SK-N-SH treated with all-trans-retinoic acid at 6 μM for 48 hours (cell line): ENCODE results near the gene NIPBL.

Experiments
- ATAC-seq: fragments of 200-7000 bp; cut with Tn5 transposase; 3 replicates; pipeline ENCODE4 v1.9.1; 2020; ENCODE audit warnings: mild to moderate bottlenecking, moderate library complexity
- ARNTL ChIP-seq: fragments of 450-650 bp; formaldehyde crosslinking; IDR thresholded peaks from 2 replicates; pipeline ENCODE4 v1.5.0; 2020; ENCODE audit warnings: low read depth, mild to moderate bottlenecking, moderate library complexity, borderline replicate concordance
- BACH2 ChIP-seq: fragments of 250-450 bp; sonication (Bioruptor Pico); IDR thresholded peaks from 2 replicates; pipeline ENCODE4 v1.9.0; 2021; ENCODE audit warnings: mild to moderate bottlenecking, borderline replicate concordance
- CREB5 ChIP-seq: fragments of 250-450 bp; sonication (Bioruptor Pico); IDR thresholded peaks from 2 replicates; pipeline ENCODE4 v1.5.1; 2020; ENCODE audit warnings: low read depth, mild to moderate bottlenecking, moderate library complexity
- ESRRG ChIP-seq: fragments of 250-450 bp; sonication (Bioruptor Pico); IDR thresholded peaks from 2 replicates; pipeline ENCODE4 v1.6.1; 2021; ENCODE audit warnings: mild to moderate bottlenecking
- GLIS3 ChIP-seq: fragments of 250-450 bp; sonication (Bioruptor Pico); IDR thresholded peaks from 2 replicates; pipeline ENCODE4 v1.5.0; 2020; ENCODE audit warnings: mild to moderate bottlenecking, moderate library complexity
- ISL1 ChIP-seq: fragments of 250-450 bp; sonication (Bioruptor Pico); IDR thresholded peaks from 2 replicates; pipeline ENCODE4 v2.1.2; 2022; ENCODE audit warnings: mild to moderate bottlenecking, moderate library complexity
- PATZ1 ChIP-seq: fragments of 250-450 bp; sonication (Bioruptor Pico); IDR thresholded peaks from 2 replicates; pipeline ENCODE4 v1.8.0; 2020; ENCODE audit warnings: mild to moderate bottlenecking, moderate library complexity, borderline replicate concordance
- PPARA ChIP-seq: fragments of 250-450 bp; sonication (Bioruptor Pico); IDR thresholded peaks from 2 replicates; pipeline ENCODE4 v1.5.0; 2020; ENCODE audit warnings: mild to moderate bottlenecking, borderline replicate concordance
- RARB ChIP-seq: fragments of 250-450 bp; sonication (Bioruptor Pico); IDR thresholded peaks from 2 replicates; pipeline ENCODE4 v1.8.0; 2021; ENCODE audit warnings: mild to moderate bottlenecking, moderate library complexity
- SNAI2 ChIP-seq: fragments of 250-450 bp; sonication (Bioruptor Pico); IDR thresholded peaks from 2 replicates; pipeline ENCODE4 v1.5.0; 2020; ENCODE audit warnings: mild to moderate bottlenecking, moderate library complexity
- TCF4 ChIP-seq: fragments of 250-450 bp; sonication (Bioruptor Pico); IDR thresholded peaks from 2 replicates; pipeline ENCODE4 v1.8.0; 2021; ENCODE audit warnings: mild to moderate bottlenecking, moderate library complexity, borderline replicate concordance
- TOX ChIP-seq: fragments of 250-450 bp; sonication (Bioruptor Pico); IDR thresholded peaks from 2 replicates; pipeline ENCODE4 v1.8.0; 2021; ENCODE audit warnings: mild to moderate bottlenecking, moderate library complexity, borderline replicate concordance
- ZC3H10 ChIP-seq: fragments of 250-450 bp; sonication (Bioruptor Pico); IDR thresholded peaks from 2 replicates; pipeline ENCODE4 v1.5.1; 2021; ENCODE audit warnings: mild to moderate bottlenecking, moderate library complexity
- ZFP3 ChIP-seq: fragments of 250-450 bp; sonication (Bioruptor Pico); IDR thresholded peaks from 2 replicates; pipeline ENCODE4 v1.5.0; 2020; ENCODE audit warnings: mild to moderate bottlenecking, moderate library complexity
- ZFP30 ChIP-seq: fragments of 450-650 bp; formaldehyde crosslinking; IDR thresholded peaks from 2 replicates; pipeline ENCODE4 v1.5.0; 2022; ENCODE audit warnings: mild to moderate bottlenecking, moderate library complexity
- ZNF565 ChIP-seq: fragments of 450-650 bp; formaldehyde crosslinking; conservative IDR thresholded peaks from 2 replicates; pipeline ENCODE4 v1.5.0; 2020; ENCODE audit warnings: low read depth, mild to moderate bottlenecking, moderate library complexity
- ZNF70 ChIP-seq: fragments of 450-650 bp; formaldehyde crosslinking; IDR thresholded peaks from 2 replicates; pipeline ENCODE4 v1.5.0; 2020; ENCODE audit warnings: mild to moderate bottlenecking, moderate library complexity
- ZNF8 ChIP-seq: fragments of 450-650 bp; formaldehyde crosslinking; IDR thresholded peaks from 2 replicates; pipeline ENCODE4 v1.5.0; 2020; ENCODE audit warnings: mild to moderate bottlenecking, moderate library complexity
- TF ChIP-seq, protein P1 (sequence below): fragments of 250-450 bp; sonication (Bioruptor Pico); IDR thresholded peaks from 2 replicates; pipeline ENCODE4 v1.5.0; 2020; ENCODE audit warnings: mild to moderate bottlenecking, moderate library complexity
- TF ChIP-seq, protein P2 (sequence below): fragments of 250-450 bp; sonication (Bioruptor Pico); IDR thresholded peaks from 2 replicates; pipeline ENCODE4 v1.8.0; 2021; ENCODE audit warnings: low read depth, mild to moderate bottlenecking, moderate library complexity, borderline replicate concordance
- TF ChIP-seq, protein P3 (sequence below): fragments of 250-450 bp; sonication (Bioruptor Pico); IDR thresholded peaks from 2 replicates; pipeline ENCODE4 v1.5.1; 2021; ENCODE audit warnings: mild to moderate bottlenecking, moderate library complexity

The NIPBL gene

DNA sequence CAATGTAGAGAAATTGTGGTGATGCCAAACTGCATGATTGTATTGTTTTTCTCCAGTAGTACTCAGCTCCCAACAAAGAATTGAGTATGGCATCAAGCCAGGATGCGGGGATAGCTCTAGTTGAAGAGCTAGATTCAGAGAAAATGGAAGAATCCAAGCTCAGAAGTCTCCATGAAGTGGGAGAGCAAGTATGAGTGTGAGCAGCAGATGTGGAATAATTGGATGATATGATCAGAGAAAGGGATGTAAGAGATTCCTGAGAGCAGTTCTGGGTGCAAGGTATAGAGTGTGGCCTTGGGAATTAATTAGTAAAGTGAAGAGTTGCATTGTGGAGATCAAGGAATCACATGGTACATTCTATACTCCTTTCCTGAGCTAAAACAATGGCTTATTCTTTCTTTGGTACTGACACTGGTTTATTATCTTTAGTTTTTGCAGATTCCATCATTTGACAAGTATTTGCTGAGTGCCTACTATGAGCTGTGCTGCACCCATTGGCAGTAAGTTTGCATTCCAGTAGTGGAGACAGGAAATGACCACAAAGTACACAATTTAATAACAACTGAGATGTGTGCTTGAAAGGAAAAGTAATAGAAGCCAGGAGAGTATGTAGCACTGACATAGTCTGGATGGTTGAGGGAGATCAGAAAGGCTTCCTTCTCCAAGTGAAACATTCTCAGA lies 195.5 kb downstream of the NIPBL start:
- ATAC-seq = peak; percentile 53
- TF ChIP-seq BACH2 (no peak), ARNTL (CRISPR knock-in tag) (no peak), CREB5 (CRISPR knock-in tag) (no peak), ESRRG (CRISPR knock-in tag) (no peak), GLIS3 (CRISPR knock-in tag) (no peak), ISL1 (CRISPR knock-in tag) (no peak), ZNF565 (no peak), ZNF8 (CRISPR knock-in tag) (no peak), TOX (CRISPR knock-in tag) (no peak), PPARA (no peak), RARB (no peak), ZNF70 (CRISPR knock-in tag) (no peak), ZFP3 (CRISPR knock-in tag) (no peak)
- TF ChIP-seq, protein P1, sequence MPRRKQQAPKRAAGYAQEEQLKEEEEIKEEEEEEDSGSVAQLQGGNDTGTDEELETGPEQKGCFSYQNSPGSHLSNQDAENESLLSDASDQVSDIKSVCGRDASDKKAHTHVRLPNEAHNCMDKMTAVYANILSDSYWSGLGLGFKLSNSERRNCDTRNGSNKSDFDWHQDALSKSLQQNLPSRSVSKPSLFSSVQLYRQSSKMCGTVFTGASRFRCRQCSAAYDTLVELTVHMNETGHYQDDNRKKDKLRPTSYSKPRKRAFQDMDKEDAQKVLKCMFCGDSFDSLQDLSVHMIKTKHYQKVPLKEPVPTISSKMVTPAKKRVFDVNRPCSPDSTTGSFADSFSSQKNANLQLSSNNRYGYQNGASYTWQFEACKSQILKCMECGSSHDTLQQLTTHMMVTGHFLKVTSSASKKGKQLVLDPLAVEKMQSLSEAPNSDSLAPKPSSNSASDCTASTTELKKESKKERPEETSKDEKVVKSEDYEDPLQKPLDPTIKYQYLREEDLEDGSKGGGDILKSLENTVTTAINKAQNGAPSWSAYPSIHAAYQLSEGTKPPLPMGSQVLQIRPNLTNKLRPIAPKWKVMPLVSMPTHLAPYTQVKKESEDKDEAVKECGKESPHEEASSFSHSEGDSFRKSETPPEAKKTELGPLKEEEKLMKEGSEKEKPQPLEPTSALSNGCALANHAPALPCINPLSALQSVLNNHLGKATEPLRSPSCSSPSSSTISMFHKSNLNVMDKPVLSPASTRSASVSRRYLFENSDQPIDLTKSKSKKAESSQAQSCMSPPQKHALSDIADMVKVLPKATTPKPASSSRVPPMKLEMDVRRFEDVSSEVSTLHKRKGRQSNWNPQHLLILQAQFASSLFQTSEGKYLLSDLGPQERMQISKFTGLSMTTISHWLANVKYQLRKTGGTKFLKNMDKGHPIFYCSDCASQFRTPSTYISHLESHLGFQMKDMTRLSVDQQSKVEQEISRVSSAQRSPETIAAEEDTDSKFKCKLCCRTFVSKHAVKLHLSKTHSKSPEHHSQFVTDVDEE (CRISPR knock-in tag) = no peak
- TF ChIP-seq, protein P2, sequence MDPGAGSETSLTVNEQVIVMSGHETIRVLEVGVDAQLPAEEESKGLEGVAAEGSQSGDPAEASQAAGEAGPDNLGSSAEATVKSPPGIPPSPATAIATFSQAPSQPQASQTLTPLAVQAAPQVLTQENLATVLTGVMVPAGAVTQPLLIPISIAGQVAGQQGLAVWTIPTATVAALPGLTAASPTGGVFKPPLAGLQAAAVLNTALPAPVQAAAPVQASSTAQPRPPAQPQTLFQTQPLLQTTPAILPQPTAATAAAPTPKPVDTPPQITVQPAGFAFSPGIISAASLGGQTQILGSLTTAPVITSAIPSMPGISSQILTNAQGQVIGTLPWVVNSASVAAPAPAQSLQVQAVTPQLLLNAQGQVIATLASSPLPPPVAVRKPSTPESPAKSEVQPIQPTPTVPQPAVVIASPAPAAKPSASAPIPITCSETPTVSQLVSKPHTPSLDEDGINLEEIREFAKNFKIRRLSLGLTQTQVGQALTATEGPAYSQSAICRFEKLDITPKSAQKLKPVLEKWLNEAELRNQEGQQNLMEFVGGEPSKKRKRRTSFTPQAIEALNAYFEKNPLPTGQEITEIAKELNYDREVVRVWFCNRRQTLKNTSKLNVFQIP (CRISPR knock-in tag) = no peak
- TF ChIP-seq, protein P3, sequence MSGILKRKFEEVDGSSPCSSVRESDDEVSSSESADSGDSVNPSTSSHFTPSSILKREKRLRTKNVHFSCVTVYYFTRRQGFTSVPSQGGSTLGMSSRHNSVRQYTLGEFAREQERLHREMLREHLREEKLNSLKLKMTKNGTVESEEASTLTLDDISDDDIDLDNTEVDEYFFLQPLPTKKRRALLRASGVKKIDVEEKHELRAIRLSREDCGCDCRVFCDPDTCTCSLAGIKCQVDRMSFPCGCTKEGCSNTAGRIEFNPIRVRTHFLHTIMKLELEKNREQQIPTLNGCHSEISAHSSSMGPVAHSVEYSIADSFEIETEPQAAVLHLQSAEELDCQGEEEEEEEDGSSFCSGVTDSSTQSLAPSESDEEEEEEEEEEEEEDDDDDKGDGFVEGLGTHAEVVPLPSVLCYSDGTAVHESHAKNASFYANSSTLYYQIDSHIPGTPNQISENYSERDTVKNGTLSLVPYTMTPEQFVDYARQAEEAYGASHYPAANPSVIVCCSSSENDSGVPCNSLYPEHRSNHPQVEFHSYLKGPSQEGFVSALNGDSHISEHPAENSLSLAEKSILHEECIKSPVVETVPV (CRISPR knock-in tag) = no peak
- TF ChIP-seq, all 23 proteins: peak for 0

- ATAC-seq = no peak
- TF ChIP-seq ZC3H10 (no peak), ZFP30 (CRISPR knock-in tag) (no peak), ZNF8 (CRISPR knock-in tag) (no peak), PATZ1 (CRISPR knock-in tag) (no peak), TCF4 (CRISPR knock-in tag) (no peak), GLIS3 (CRISPR knock-in tag) (no peak), CREB5 (CRISPR knock-in tag) (no peak), ISL1 (CRISPR knock-in tag) (no peak), ZNF70 (CRISPR knock-in tag) (no peak), ESRRG (CRISPR knock-in tag) (no peak), ZNF565 (no peak), TOX (CRISPR knock-in tag) (no peak), SNAI2 (CRISPR knock-in tag) (no peak), BACH2 (no peak)
- TF ChIP-seq, protein P1 (CRISPR knock-in tag) = no peak
- TF ChIP-seq, all 23 proteins: peak for 0
These were observed 198.9 kb downstream of the NIPBL start for GRCh38 chr5:37075399-37075950.
